Left lung (tissue), 10 donors: Measurements from ENCODE around the gene CENPF. TPM values are rescaled to one million over a fixed set of nuclear protein-coding genes. Genes with fewer than 3 reads are reported as not detected.

ENCODE experiments used
- ATAC-seq: fragments of 200-7000 bp; cut with Tn5 transposase; one replicate; pipeline ENCODE4 v1.9.1; 2020; ENCODE audit warnings: moderate library complexity
- DNase-seq, 4 donors: peaks; one replicate each; pipeline ENCODE4 v3.0.0-alpha.2; 2013 to 2020
- H3K27ac ChIP-seq, 2 donors: fragments of 200-600 bp; sonication (generic) in 1 of 2; one replicate each; pipeline versions ENCODE4 v1.5.0 to v1.8.0; 2020 to 2021
- H3K27me3 ChIP-seq, 2 donors: fragments of 200-600 bp; sonication (generic) in 1 of 2; one replicate each; pipeline versions ENCODE4 v1.5.0 to v1.8.0; 2020 to 2021
- H3K36me3 ChIP-seq, 2 donors: fragments of 200-600 bp; sonication (generic) in 1 of 2; one replicate each; pipeline versions ENCODE4 v1.5.0 to v1.8.0; 2020 to 2021
- H3K4me1 ChIP-seq, 2 donors: fragments of 200-600 bp; one replicate each; pipeline ENCODE4 v1.8.0; 2021
- H3K4me3 ChIP-seq, 2 donors: fragments of 200-600 bp; sonication (generic) in 1 of 2; one replicate each; pipeline versions ENCODE4 v1.5.0 to v1.8.0; 2020 to 2021; ENCODE audit warnings: mild to moderate bottlenecking in 1 of 2
- H3K9me3 ChIP-seq, 2 donors: fragments of 200-600 bp; sonication (generic) in 1 of 2; one replicate each; pipeline versions ENCODE4 v1.5.0 to v1.8.0; 2020 to 2021
- CTCF ChIP-seq, 2 donors: fragments of 200-600 bp; sonication (generic) in 1 of 2; IDR thresholded peaks; one replicate each; pipeline versions ENCODE4 v1.5.0 to v1.8.0; 2021; ENCODE audit warnings: antibody characterized with exemption in 2 of 2
- intact Hi-C, 2 donors: fragments of 100-400 bp; cut with DNase I; formaldehyde crosslinking; loops; one replicate each; pipeline versions ENCODE4 v1.11.2 to v1.14.2; 2022
- polyA plus RNA-seq, 6 donors: library from polyadenylated mRNA; unstranded; fragments of 120-200 nt; gene quantifications; one replicate each; pipeline ENCODE4 v1.2.1, GENCODE V29; 2013; ENCODE audit not compliant: insufficient read length in 6 of 6
- total RNA-seq, 2 donors: library from RNA; stranded (reverse); fragmentation: NEBNext Ultra II Directional; extraction: Animal tissue kit (Norgen Biotek cat#: 25700); gene quantifications; one replicate each; pipeline ENCODE4 v1.2.1, GENCODE V29; 2021
- donor health status: DM: no; HTN: yes; CAD: no.
- donor health status: DM: no; HTN: no; CAD: no.

The CENPF gene
- total and polyA plus RNA-seq, 8 donors, result 3.4 to 157 (median 60.6) TPM

- no peaks in the 10 kb centered on the region for H3K27me3 ChIP-seq
- no peak overlapping the region for H3K27ac ChIP-seq
- no peak overlapping the region for H3K4me3 ChIP-seq
- no peaks in the 10 kb centered on the region for H3K9me3 ChIP-seq
- ATAC-seq (no peak), DNase-seq (no peak)
- peaks cover 0 to 3% of the 10 kb centered on the region in 2 donors for H3K36me3 ChIP-seq
- H3K4me1 ChIP-seq, result no peaks in the 10 kb centered on the region
- intact Hi-C loops, result no loop called here
- TF ChIP-seq CTCF (IDR thresholded peaks at IDR 0.05), result no peak
Observed at GRCh38 chr1:214621236-214621635, 18.2 kb downstream of the CENPF start.

- no peak overlapping the region for H3K27ac ChIP-seq
- no peaks in the 10 kb centered on the region for H3K27me3 ChIP-seq
- ATAC-seq (no peak), DNase-seq (no peak)
- H3K36me3 ChIP-seq, result peaks cover 0 to 3% of the 10 kb centered on the region in 2 donors
- intact Hi-C loops, result no loop called here
- no peaks in the 10 kb centered on the region for H3K9me3 ChIP-seq
- no peaks in the 10 kb centered on the region for H3K4me1 ChIP-seq
- TF ChIP-seq CTCF (IDR thresholded peaks at IDR 0.05), result no peak
- H3K4me3 ChIP-seq, result no peak overlapping the region
Observed at GRCh38 chr1:214623430-214623829, 20.4 kb downstream of the CENPF start.

GRCh38 chr1:214632091-214632490 is 29.1 kb downstream of the CENPF start:
- DNase-seq (no peak), ATAC-seq (no peak)
- Histone ChIP-seq H3K36me3 (peaks cover 0 to 22% of the 10 kb centered on the region in 2 donors), H3K27me3 (no peaks in the 10 kb centered on the region), H3K9me3 (no peaks in the 10 kb centered on the region), H3K4me3 (no peak overlapping the region), H3K4me1 (no peaks in the 10 kb centered on the region), H3K27ac (no peak overlapping the region)
- intact Hi-C loops, result no loop called here
- TF ChIP-seq CTCF (IDR thresholded peaks at IDR 0.05), result no peak

- intact Hi-C loops, result no loop called here
Observed at GRCh38 chr1:214633686-214634085, 30.7 kb downstream of the CENPF start.

GRCh38 chr1:214634267-214634666 is 31.3 kb downstream of the CENPF start:
- Histone ChIP-seq H3K27ac (no peak overlapping the region), H3K27me3 (no peaks in the 10 kb centered on the region), H3K36me3 (peaks cover 0 to 28% of the 10 kb centered on the region in 2 donors), H3K4me3 (no peak overlapping the region), H3K9me3 (no peaks in the 10 kb centered on the region), H3K4me1 (no peaks in the 10 kb centered on the region)
- ATAC-seq (no peak), DNase-seq (no peak)
- intact Hi-C loops, result no loop called here
- no peak for TF ChIP-seq CTCF (IDR thresholded peaks at IDR 0.05)

More at GRCh38 chr1:214633686-214634085, 30.7 kb downstream of the CENPF start:
- Histone ChIP-seq H3K4me1 (no peaks in the 10 kb centered on the region), H3K4me3 (no peak overlapping the region), H3K36me3 (peaks cover 0 to 22% of the 10 kb centered on the region in 2 donors), H3K27me3 (no peaks in the 10 kb centered on the region), H3K27ac (no peak overlapping the region), H3K9me3 (no peaks in the 10 kb centered on the region)
- no peak for TF ChIP-seq CTCF (IDR thresholded peaks at IDR 0.05)
- no peak for DNase-seq
- ATAC-seq, result no peak
